ENCODE measurements around the gene SPTBN1.
"Not testable (repeated sequence)": the region's sequence is repeated elsewhere in the genome, so short reads cannot be mapped to it uniquely, and the experiment has no call there.

The SPTBN1 gene

DNA sequence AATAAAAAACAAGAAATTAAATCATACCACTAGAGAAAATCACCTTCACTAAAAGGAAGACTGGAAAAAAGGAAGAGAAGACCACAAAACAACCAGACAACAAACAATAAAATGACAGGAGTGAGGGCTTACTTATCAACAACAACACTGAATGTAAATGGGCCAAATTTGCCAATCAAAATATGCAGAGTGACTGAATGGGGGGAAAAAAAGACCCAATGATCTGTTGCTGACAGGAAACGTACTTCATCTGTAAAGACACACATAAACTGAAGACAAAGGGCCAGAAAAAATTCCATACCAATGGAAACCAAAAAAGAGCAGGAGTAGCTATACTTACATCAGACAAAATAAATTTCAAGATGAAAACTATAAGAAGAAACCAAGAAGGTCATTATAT, 241.8 kb downstream of the SPTBN1 start:
- H3K9me3 ChIP-seq (replicated peaks; ENCODE audit: low read length), result no peaks in the 10 kb centered on the region
- H3K4me2 ChIP-seq (ENCODE audit: low read length), result no peak overlapping the region
- H3K4me1 ChIP-seq (ENCODE audit: control insufficient read depth, insufficient read depth, low read length), result no peaks in the 10 kb centered on the region
- no peak overlapping the region for H3K4me3 ChIP-seq (ENCODE audit: low read length)
- no peak overlapping the region for H3K9ac ChIP-seq (ENCODE audit: low read depth, low read length)
- H3K27me3 ChIP-seq (ENCODE audit: control insufficient read depth, insufficient read depth, low read length), result no peaks in the 10 kb centered on the region
- no peaks in the 10 kb centered on the region for H3K36me3 ChIP-seq (ENCODE audit: insufficient read depth, low read length)

DNA sequence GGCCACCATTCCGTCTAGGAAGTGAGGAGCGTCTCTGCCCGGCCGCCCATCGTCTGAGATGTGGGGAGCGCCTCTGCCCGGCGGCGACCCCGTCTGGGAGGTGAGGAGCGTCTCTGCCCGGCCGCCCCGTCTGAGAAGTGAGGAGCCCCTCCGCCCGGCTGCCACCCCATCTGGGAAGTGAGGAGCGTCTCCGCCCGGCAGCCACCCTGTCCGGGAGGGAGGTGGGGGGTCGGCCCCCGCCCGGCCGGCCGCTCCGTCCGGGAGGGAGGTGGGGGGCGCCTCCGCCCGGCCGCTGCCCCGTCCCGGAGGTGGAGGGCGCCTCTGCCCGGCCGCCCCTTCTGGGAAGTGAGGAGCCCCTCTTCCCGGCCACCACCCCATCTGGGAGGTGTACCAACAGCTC, 242.8 kb downstream of the SPTBN1 start:
- not testable (repeated sequence) for H3K27me3 ChIP-seq (ENCODE audit: control insufficient read depth, insufficient read depth, low read length)

DNA sequence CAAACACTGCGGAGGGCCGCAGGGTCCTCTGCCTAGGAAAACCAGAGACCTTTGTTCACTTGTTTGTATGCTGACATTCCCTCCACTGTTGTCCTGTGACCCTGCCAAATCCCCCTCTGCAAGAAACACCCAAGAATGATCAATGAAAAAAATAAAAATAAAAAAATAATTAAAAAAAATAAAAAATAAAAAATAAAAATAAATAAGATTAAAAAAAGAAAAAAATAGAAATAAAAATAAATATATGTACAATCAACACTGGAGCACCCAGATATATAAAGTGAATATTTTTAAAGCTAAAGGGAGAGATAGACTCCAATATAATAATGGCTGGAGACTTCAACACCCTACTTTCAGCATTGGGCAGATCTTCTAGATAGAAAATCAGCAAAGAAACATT, 243.5 kb downstream of the SPTBN1 start:
- H3K27me3 ChIP-seq (ENCODE audit: control insufficient read depth, insufficient read depth, low read length), result no peaks in the 10 kb centered on the region
- no peak overlapping the region for H3K9ac ChIP-seq (ENCODE audit: low read depth, low read length)
- H3K4me3 ChIP-seq (ENCODE audit: low read length), result no peak overlapping the region
- no peak overlapping the region for H3K4me2 ChIP-seq (ENCODE audit: low read length)
- H3K36me3 ChIP-seq (ENCODE audit: insufficient read depth, low read length), result no peaks in the 10 kb centered on the region
- H3K4me1 ChIP-seq (ENCODE audit: control insufficient read depth, insufficient read depth, low read length), result no peaks in the 10 kb centered on the region
- no peaks in the 10 kb centered on the region for H3K9me3 ChIP-seq (replicated peaks; ENCODE audit: low read length)

More for the DNA sequence above, 242.8 kb downstream of the SPTBN1 start:
- not testable (repeated sequence) for H3K9me3 ChIP-seq (replicated peaks; ENCODE audit: low read length); H3K36me3 ChIP-seq (ENCODE audit: insufficient read depth, low read length); H3K9ac ChIP-seq (ENCODE audit: low read depth, low read length); H3K4me3 ChIP-seq (ENCODE audit: low read length); H3K4me1 ChIP-seq (ENCODE audit: control insufficient read depth, insufficient read depth, low read length); H3K4me2 ChIP-seq (ENCODE audit: low read length)

DNA sequence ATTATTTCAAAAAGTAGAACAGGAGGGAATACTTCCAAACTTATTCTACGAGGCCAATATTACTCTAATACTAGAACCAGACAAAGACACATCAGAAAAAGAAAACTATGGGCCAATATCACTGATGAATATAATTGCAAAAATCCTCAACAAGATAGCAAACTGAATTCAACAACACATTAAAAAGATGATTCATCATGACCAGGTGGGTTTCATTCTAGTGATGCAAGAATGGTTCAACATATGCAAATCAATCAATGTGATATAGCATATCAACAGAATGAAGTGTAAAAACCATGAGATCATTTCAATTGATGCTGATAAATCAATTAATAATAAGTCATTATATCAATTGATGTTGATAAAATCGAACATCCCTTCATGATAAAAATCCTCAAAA, 244.9 kb downstream of the SPTBN1 start:
- H3K36me3 ChIP-seq (ENCODE audit: insufficient read depth, low read length), result no peaks in the 10 kb centered on the region
- no peak overlapping the region for H3K4me2 ChIP-seq (ENCODE audit: low read length)

DNA sequence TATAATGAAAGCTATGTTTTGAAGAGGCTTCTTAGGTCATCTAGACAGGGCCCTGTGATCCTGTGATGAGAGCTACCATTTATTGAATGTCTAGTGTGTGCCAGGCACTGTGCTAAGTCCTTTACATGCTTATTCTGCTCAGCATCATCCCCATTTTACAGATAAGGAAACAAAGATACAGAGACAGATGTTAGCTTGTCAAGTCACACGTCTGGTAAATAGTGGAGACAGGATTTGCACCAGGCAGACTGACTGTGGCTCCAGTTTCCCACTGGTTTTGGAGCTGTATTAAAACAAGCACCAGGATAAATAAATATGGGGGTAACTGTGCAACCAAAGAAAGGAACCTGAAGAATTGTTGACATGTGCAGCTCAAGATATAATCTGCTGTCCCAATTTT, 248.1 kb downstream of the SPTBN1 start:
- H3K9me3 ChIP-seq (replicated peaks; ENCODE audit: low read length), result no peaks in the 10 kb centered on the region
- H3K36me3 ChIP-seq (ENCODE audit: insufficient read depth, low read length), result no peaks in the 10 kb centered on the region
- H3K4me2 ChIP-seq (ENCODE audit: low read length), result no peak overlapping the region
- H3K4me3 ChIP-seq (ENCODE audit: low read length), result no peak overlapping the region
- no peak overlapping the region for H3K9ac ChIP-seq (ENCODE audit: low read depth, low read length)
- H3K27me3 ChIP-seq (ENCODE audit: control insufficient read depth, insufficient read depth, low read length), result no peaks in the 10 kb centered on the region
- H3K4me1 ChIP-seq (ENCODE audit: control insufficient read depth, insufficient read depth, low read length), result no peaks in the 10 kb centered on the region

More for the DNA sequence above, 244.9 kb downstream of the SPTBN1 start:
- Histone ChIP-seq H3K4me1 (ENCODE audit: control insufficient read depth, insufficient read depth, low read length) (no peaks in the 10 kb centered on the region), H3K27me3 (ENCODE audit: control insufficient read depth, insufficient read depth, low read length) (no peaks in the 10 kb centered on the region), H3K4me3 (ENCODE audit: low read length) (no peak overlapping the region), H3K9ac (ENCODE audit: low read depth, low read length) (no peak overlapping the region), H3K9me3 (replicated peaks; ENCODE audit: low read length) (no peaks in the 10 kb centered on the region)

DNA sequence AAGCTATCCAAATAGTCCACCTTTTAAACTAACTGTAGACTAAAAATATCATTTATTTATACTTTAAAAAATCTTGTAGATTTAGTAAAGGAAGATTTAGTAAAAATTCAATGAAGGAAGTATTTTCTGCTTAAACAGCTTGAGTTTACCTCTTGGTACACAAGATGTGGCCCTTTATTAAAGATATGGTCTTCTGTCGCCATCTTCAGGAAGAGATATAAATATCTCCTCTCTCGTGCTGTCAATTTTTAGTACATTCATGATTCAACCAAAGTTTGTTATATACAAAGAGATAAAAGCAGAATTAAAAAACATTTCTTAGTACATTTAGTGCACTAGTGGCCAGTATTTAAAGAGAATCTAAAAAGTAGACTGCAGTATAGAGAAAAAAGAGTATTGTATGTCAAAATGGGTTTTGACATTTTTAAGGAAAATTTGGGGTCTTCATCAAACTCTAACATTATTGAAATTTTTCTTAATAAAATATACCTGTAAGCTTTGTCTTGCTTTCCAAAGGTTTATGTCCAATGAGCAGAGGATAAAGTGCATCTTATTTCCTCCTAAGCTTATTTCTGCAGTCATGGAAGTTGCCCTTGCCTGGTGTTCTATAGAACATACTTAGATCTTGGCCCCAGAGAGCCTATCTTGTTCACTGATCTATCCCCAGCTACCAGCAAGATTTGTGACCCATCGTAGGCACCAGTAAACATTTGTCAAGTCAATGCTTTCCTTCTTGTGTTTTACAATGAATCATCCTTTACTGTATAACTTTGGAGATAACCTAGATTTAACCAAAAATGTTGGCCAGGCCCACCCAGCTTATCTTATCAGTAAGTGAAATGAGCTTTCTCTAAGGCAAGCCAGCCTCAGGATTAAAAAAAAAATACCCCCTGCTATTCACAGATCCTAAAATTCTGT, 248.8 kb downstream of the SPTBN1 start:
- Histone ChIP-seq H3K9me3 (replicated peaks; ENCODE audit: low read length) (no peaks in the 10 kb centered on the region), H3K9ac (ENCODE audit: low read depth, low read length) (no peak overlapping the region), H3K27me3 (ENCODE audit: control insufficient read depth, insufficient read depth, low read length) (no peaks in the 10 kb centered on the region), H3K36me3 (ENCODE audit: insufficient read depth, low read length) (no peaks in the 10 kb centered on the region), H3K4me2 (ENCODE audit: low read length) (no peak overlapping the region), H3K4me1 (ENCODE audit: control insufficient read depth, insufficient read depth, low read length) (no peaks in the 10 kb centered on the region), H3K4me3 (ENCODE audit: low read length) (no peak overlapping the region)

DNA sequence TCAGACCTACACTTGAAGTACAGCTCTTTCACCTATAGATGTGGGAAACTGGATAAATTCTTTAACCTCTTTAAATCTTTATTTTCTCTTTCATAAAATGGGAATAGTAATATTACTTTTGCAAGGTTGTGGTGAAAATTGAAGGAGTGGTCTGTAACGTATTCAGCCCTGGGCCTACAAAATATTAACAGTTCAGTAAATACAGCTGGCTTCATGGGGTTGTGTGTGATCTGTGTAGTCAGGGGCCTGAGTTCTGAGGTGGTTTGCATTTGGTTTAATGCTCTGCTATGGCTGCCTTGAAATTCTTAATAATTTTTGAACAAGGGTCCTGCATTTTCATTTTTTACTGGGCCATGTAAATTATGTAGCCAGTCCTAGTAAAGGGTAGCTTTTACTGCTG, 250.5 kb downstream of the SPTBN1 start:
- H3K4me2 ChIP-seq (ENCODE audit: low read length), result no peak overlapping the region
- H3K27me3 ChIP-seq (ENCODE audit: control insufficient read depth, insufficient read depth, low read length), result no peaks in the 10 kb centered on the region
- H3K4me3 ChIP-seq (ENCODE audit: low read length), result no peak overlapping the region
- no peaks in the 10 kb centered on the region for H3K9me3 ChIP-seq (replicated peaks; ENCODE audit: low read length)
- no peaks in the 10 kb centered on the region for H3K36me3 ChIP-seq (ENCODE audit: insufficient read depth, low read length)
- H3K4me1 ChIP-seq (ENCODE audit: control insufficient read depth, insufficient read depth, low read length), result no peaks in the 10 kb centered on the region
- no peak overlapping the region for H3K9ac ChIP-seq (ENCODE audit: low read depth, low read length)

DNA sequence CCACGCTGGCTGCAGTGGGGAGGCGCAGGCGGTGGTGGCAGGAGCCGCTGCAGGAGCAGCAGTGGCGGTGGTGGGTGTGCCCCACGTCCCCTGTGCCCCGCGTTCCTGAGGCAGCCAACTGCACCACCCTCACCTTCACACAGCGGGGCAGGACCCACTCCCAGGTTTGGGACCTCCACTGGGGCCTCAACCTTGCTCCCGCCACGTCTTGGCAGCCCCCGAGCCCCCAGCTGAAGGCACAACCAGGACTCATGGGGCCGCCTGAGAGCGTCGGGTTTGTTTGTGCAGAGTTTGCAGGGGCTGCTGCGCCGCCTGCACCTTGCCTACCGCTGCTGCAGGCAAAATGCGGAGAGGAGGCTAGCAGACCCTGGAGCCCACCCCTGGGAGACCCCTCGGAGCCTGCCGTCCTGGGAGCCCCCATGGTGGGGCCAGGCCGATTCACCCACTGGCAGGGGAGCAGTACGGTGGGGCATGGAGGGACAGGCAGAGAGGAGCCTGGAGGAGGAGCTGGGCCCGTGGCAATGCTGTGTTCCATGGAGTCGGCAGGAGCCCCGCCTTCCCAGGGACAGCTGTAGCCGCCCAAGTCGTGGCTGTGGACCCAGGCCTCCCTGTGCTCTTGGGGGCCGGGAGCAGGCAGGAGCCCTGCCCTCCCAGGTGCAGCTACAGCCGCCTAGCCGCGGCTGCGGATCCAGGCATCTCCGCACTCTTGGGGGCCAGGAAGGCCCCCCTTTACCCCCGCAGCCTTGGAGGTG, 252.6 kb downstream of the SPTBN1 start:
- Histone ChIP-seq H3K4me2 (ENCODE audit: low read length) (peak overlapping the region; percentile 63), H3K9me3 (replicated peaks; ENCODE audit: low read length) (no peaks in the 10 kb centered on the region), H3K4me1 (ENCODE audit: control insufficient read depth, insufficient read depth, low read length) (no peaks in the 10 kb centered on the region), H3K4me3 (ENCODE audit: low read length) (no peak overlapping the region), H3K36me3 (ENCODE audit: insufficient read depth, low read length) (no peaks in the 10 kb centered on the region), H3K27me3 (ENCODE audit: control insufficient read depth, insufficient read depth, low read length) (no peaks in the 10 kb centered on the region), H3K9ac (ENCODE audit: low read depth, low read length) (no peak overlapping the region)

DNA sequence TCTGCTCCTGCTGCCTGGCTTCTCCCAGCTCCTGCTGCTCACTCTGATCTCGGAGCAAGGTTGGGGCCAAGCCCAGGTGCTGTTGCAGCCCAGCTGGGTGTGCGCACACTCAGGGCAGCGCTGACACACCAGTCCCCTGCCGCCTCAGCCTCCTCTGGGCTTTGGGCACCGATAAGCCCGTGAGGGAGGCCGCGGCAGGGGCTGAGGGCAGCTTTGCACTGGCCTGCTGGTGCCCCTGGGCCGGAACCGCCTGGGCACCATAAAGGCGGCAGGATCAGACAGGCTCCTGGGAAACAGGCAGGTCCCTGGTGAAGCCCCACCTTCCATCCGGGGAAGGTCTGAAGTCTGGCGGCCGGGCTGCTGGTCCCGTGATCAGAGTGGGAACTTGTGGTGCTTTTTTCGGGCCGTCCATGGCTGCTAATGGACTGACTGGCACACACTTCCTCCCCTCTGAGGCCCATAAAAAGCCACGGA, 253.2 kb downstream of the SPTBN1 start:
- no peak overlapping the region for H3K9ac ChIP-seq (ENCODE audit: low read depth, low read length)
- H3K4me1 ChIP-seq (ENCODE audit: control insufficient read depth, insufficient read depth, low read length), result no peaks in the 10 kb centered on the region

DNA sequence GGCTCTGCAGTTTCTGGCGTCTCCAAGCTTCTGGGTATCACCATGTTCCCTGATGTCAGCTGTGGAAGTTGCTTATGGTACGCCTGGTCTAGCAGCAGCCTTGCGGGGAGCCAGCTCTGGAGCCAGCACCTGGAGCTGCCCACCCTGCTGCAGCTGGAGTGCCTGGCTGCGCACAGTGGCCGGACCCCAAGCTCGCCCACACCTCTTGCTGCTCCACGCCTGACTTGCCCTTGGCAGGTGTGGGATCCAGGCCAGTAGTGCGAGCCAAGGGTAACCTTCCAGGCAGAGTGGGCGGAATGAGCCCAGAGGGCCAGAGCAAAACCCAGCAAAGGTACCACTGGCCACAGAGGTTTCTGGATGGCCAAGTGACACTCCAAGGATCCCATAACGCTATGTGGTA, 254.1 kb downstream of the SPTBN1 start:
- no peak overlapping the region for H3K9ac ChIP-seq (ENCODE audit: low read depth, low read length)
- no peak overlapping the region for H3K4me3 ChIP-seq (ENCODE audit: low read length)

More for the DNA sequence above, 253.2 kb downstream of the SPTBN1 start:
- no peaks in the 10 kb centered on the region for H3K9me3 ChIP-seq (replicated peaks; ENCODE audit: low read length)
- H3K4me3 ChIP-seq (ENCODE audit: low read length), result no peak overlapping the region
- no peaks in the 10 kb centered on the region for H3K36me3 ChIP-seq (ENCODE audit: insufficient read depth, low read length)
- H3K4me2 ChIP-seq (ENCODE audit: low read length), result peak overlapping the region; percentile 63
- H3K27me3 ChIP-seq (ENCODE audit: control insufficient read depth, insufficient read depth, low read length), result no peaks in the 10 kb centered on the region

DNA sequence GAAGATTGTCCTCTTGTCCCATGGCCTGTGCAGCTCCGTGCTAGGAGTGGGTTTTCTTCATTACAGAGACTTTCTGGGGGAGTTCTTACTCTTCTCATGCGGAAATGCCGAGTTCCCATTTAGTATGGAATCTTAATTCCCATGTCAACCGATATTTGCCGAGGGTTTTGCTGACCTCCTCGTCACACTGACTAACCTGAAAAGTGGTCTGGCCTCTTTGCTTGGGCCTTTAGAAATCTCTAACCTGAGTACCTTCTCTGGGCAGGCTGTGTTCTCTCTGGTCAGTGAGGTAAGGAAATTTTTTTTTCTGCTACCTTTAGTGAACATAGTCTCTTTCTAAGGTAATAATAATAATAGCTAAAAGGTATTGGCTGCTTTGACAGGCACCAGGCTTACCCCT, 256.4 kb downstream of the SPTBN1 start:
- no peaks in the 10 kb centered on the region for H3K36me3 ChIP-seq (ENCODE audit: insufficient read depth, low read length)
- H3K4me3 ChIP-seq (ENCODE audit: low read length), result no peak overlapping the region
- H3K4me2 ChIP-seq (ENCODE audit: low read length), result no peak overlapping the region
- H3K9ac ChIP-seq (ENCODE audit: low read depth, low read length), result no peak overlapping the region
- no peaks in the 10 kb centered on the region for H3K27me3 ChIP-seq (ENCODE audit: control insufficient read depth, insufficient read depth, low read length)
- no peaks in the 10 kb centered on the region for H3K4me1 ChIP-seq (ENCODE audit: control insufficient read depth, insufficient read depth, low read length)
- H3K9me3 ChIP-seq (replicated peaks; ENCODE audit: low read length), result no peaks in the 10 kb centered on the region

More for the DNA sequence above, 254.1 kb downstream of the SPTBN1 start:
- no peaks in the 10 kb centered on the region for H3K4me1 ChIP-seq (ENCODE audit: control insufficient read depth, insufficient read depth, low read length)
- H3K4me2 ChIP-seq (ENCODE audit: low read length), result no peak overlapping the region
- no peaks in the 10 kb centered on the region for H3K9me3 ChIP-seq (replicated peaks; ENCODE audit: low read length)
- H3K36me3 ChIP-seq (ENCODE audit: insufficient read depth, low read length), result no peaks in the 10 kb centered on the region
- H3K27me3 ChIP-seq (ENCODE audit: control insufficient read depth, insufficient read depth, low read length), result no peaks in the 10 kb centered on the region
